ENCODE measurements around the gene DDX4.
"Not testable (repeated sequence)": the region's sequence is repeated elsewhere in the genome, so short reads cannot be mapped to it uniquely, and the experiment has no call there.

Gene DDX4

GRCh38 chr5:55737793-55738192 is at the start of gene DDX4:
Gene DDX4, plus strand, starts transcription at chr5:55738061. Its CDS starts 903 bp downstream, at chr5:55738964.
- no peak for DNase-seq

GRCh38 chr5:55691265-55692105 is 46.4 kb upstream of the DDX4 start:
- DNase-seq, result no peak

- DNase-seq, result no peak
Observed at GRCh38 chr5:55692106-55692417, 45.8 kb upstream of the DDX4 start.

- no peak for DNase-seq
Observed at GRCh38 chr5:55692509-55692908, 45.4 kb upstream of the DDX4 start.

- no peak for DNase-seq
Observed at GRCh38 chr5:55694152-55694830, 43.6 kb upstream of the DDX4 start.

GRCh38 chr5:55696704-55697103 is 41.2 kb upstream of the DDX4 start:
- DNase-seq, result not testable (repeated sequence)

GRCh38 chr5:55699041-55699688 is 38.7 kb upstream of the DDX4 start:
- no peak for DNase-seq

DNA sequence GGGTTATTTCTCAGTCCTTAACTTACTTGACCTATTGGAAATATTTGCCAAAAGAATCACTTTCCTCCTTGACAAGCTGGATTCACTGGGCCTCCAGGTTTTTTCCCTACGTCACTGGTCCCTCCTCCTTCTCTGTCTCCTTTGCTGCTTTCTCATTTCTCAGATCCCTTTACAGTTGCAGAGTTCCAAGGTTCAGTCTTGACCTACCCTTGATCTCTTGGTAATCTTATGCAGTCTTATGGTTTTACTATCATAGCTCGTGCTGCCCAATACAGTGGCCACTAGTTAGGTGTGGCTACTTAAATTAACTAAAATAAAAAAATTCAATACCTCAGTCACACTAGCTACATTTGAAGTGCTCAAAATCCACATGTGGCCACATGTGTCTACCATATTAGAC is 37.1 kb upstream of the DDX4 start:
- no peak for DNase-seq

DNA sequence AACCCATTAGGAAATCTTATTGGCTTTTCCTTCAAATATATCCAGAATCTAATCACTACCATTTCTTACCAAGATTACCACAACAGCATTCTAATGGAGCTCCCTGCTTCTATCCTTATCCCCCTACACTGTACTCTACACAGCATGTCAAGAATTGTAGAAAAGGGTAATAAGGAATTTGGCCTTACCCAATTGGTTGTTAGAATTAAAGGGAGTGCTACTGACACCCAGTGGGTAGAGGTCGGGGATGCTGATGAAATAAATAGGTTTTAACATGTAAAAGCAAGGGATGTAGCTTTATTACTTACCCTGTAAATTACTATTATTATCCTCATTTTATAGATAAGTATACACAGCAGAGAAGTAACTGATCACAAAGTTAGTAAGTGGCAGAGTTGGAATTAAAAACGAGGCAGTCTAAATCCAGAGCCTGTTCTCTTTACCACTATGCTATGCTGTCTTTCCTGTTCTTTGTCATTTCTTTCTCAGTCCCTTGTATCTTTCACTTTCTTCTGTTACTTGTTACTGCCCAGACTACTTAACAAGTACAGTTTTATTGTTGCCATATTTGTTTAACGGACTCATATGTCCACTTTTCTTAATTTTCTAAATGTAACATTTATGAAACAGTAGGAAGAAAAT is 36.3 kb upstream of the DDX4 start:
- DNase-seq, result no peak

- DNase-seq, result no peak
Observed at GRCh38 chr5:55702598-55703345, 35.1 kb upstream of the DDX4 start.

DNA sequence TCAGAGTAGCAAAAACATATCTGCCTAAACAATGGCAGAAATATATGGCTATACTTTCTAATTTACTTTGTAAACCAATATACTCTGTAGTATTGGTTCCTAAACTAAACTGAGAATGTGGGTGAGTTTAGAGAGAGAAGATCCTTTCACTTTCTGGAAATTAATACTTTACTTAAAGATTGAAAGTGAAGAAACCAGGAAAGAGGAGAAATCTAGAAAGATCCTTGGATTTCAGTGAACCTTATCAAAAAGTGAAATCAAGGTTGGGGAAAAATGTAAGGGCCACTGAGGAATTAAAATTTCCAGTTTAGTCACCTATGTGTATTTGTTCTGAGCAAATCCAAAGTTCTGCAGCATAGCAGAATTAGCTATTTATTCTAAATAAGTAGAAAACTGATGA is 31.6 kb upstream of the DDX4 start:
- no peak for DNase-seq

DNA sequence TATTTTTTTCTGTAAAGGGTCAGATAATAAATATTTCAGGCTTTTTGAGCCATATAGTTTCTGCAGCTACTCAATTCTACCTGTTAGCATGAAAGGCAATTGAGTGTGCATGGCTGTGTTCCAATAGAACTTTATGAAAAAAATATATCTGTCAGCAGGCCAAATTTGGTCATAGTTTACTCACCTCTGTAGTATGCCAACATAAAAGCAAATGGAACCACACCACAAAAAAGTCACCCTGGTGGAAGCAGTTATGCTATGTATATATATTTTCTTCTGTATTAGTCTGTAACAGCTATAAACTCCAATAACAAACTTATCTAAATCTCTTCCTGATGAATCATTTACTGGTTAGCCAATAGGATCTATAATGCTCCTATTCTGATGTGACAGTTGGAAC is 29.1 kb upstream of the DDX4 start:
- DNase-seq, result no peak

- DNase-seq, result no peak
Observed at GRCh38 chr5:55711507-55712022, 26.3 kb upstream of the DDX4 start.

DNA sequence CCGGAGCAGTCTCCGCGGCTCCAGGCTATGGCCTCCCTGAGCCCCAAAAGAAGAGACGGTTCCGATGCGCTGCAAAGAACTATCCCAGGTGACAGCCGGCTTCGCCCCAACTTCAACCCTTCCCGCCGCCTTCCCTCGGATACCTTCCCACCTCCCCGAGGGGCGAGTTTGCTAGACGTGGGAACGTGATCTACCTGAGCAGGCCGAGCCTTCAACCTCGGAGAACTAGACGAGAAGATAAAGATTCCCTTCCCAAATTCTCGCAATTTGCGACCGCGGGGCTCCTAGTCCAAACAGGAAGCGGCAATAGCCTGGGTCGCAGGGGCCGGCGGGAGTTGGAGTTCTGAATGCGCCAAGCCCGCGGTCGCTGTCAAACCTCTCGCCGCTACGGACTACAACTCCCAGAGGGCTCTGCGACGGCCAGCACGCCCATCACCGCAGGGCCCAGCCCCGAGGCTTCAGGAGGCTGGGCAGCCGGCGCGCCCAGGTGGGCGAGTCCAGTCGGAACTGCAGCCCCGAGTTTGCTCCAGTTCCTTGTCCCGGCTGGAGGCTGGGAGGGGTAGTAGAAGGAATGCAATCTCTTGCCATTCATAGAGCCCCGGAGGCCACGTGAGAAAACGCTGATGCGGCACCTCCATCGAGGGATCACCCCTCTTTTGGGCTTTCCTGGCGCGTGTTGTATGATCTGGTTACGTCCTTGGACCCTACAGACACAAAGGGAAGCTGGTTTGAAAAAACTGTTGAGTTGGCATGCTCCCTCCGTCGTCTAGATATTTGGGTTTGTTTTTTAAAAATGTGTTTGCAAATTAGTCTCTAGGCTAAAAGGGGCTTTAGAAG is 25.6 kb upstream of the DDX4 start, which contains the start of gene SLC38A9:
Gene SLC38A9 (minus strand): TSS at position 302 of the 837 bp plus-strand sequence. CDS start 14,366 bp downstream, outside the sequence.
- DNase-seq, result peak; percentile 89

GRCh38 chr5:55713871-55714270 is 24.0 kb upstream of the DDX4 start:
- DNase-seq, result no peak

- DNase-seq, result no peak
Observed at GRCh38 chr5:55714339-55714738, 23.5 kb upstream of the DDX4 start.

GRCh38 chr5:55714749-55715148 is 23.1 kb upstream of the DDX4 start:
- DNase-seq, result no peak

DNA sequence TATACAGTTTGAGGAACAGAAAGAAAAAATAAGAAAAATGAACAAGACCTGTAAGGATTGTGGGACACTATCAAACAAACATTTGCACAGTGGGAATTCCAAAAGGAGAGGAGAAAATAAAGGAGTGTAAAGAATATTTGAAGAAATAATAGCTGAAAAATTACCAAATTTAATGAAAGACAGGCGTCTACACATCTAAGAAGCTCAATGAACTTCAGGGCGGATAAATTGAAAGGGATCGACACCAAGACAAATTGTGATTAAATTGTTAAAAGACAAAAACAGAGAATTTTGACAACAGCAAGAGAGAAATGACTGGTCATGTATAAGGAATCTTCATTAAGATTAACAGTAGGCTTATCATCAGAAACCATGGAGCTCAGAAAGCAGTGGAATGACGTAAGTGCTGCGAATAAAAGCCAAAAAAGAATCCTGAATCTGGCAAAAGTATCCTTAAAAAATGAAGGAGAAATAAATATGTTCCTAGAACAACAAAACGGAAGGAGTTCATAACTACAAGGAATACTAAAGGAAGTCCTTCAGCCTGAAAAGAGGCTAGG is 22.3 kb upstream of the DDX4 start:
- DNase-seq, result no peak

DNA sequence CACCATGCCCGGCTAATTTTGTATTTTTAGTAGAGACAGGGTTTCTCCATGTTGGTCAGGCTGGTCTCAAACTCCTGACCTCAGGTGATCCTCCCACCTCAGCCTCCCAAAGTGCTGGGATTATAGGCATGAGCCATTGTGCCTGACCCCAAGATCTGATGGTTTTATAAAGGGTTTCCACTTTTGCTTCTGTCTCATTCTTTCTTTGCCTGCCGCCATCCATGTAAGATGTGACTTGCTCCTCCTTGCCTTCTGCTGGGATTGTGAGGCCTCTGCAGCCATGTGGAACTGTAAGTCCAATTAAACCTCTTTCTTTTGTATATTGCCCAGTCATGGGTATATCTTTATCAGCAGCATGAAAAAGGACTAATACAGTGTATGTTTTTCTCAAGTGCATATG is 18.8 kb upstream of the DDX4 start:
- DNase-seq, result not testable (repeated sequence)

GRCh38 chr5:55720188-55720703 is 17.6 kb upstream of the DDX4 start:
- DNase-seq, result no peak

DNA sequence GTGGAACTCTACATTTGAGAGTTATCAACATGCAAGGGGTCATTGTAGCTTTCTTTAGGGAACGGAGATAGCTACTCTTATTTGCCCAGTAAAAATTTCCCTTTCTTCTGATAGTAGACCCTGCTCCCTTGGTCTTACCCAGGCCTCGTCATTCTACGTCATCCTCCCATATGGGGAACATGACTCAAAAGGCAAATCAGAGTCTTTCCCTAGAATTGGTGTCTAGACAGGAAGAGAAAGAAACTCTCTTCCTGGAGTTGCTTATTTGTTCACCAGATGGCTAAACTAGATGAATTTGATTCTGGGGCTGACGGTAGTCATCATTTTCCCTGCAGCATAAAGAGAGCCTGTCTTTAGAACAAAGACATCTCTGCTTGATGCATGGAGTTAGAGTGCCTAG is 13.6 kb upstream of the DDX4 start:
- no peak for DNase-seq

All from CD4-positive, alpha-beta T cell treated with Interferon gamma for 1 hour (primary cell).